Ovary (tissue), 3 donors: ENCODE data around the gene PDE8A.

Experiments
- CTCF ChIP-seq, 3 donors: fragments of 450-650 bp in 2 of 3; fragments of 200-600 bp in 1 of 3; IDR thresholded peaks; one replicate each; pipeline versions ENCODE4 v1.5.1 to v1.8.0; 2016 to 2022; ENCODE audit warnings: antibody characterized with exemption in 3 of 3, mild to moderate bottlenecking in 1 of 3
- POLR2A ChIP-seq: fragments of 450-650 bp; IDR thresholded peaks from one replicate; pipeline ENCODE4 v1.6.1; 2017; ENCODE audit warnings: antibody characterized with exemption, mild to moderate bottlenecking, moderate library complexity
- donor health status: DM: no; HTN: no; CAD: no.

- TF ChIP-seq CTCF (IDR thresholded peaks at IDR 0.05) (no peak), POLR2A (no peak)
Observed at GRCh38 chr15:85095566-85095965, 113.9 kb downstream of the PDE8A start.
